ENCODE data around the gene MGAT4C. TPM values are rescaled to one million over a fixed set of nuclear protein-coding genes. Genes with fewer than 3 reads are reported as not detected.

MGAT4C gene
- total RNA-seq, 4 donors from 2014 or later: 0.16 TPM; not detected in 3

GRCh38 chr12:86044396-86044795, 211.8 kb downstream of the MGAT4C start:
- TF ChIP-seq CTCF (IDR thresholded peaks at IDR 0.05; ENCODE audit: low read depth): no peak

GRCh38 chr12:86042062-86042461, 214.1 kb downstream of the MGAT4C start:
- no peak for TF ChIP-seq CTCF (IDR thresholded peaks at IDR 0.05; ENCODE audit: low read depth)

GRCh38 chr12:86018361-86018760, 237.8 kb downstream of the MGAT4C start:
- no peak for TF ChIP-seq CTCF (IDR thresholded peaks at IDR 0.05; ENCODE audit: low read depth)

- no peak for TF ChIP-seq CTCF (IDR thresholded peaks at IDR 0.05; ENCODE audit: low read depth)
These were observed 241.2 kb downstream of the MGAT4C start for GRCh38 chr12:86015026-86015425.

GRCh38 chr12:86006727-86007126, 249.5 kb downstream of the MGAT4C start:
- TF ChIP-seq CTCF (IDR thresholded peaks at IDR 0.05; ENCODE audit: low read depth): no peak

GRCh38 chr12:85998074-85998473, 258.1 kb downstream of the MGAT4C start:
- TF ChIP-seq CTCF (IDR thresholded peaks at IDR 0.05; ENCODE audit: low read depth): no peak

GRCh38 chr12:85996280-85996679, 259.9 kb downstream of the MGAT4C start:
- no peak for TF ChIP-seq CTCF (IDR thresholded peaks at IDR 0.05; ENCODE audit: low read depth)
